OCI-M2 (cell line): ENCODE data around the gene LIN54.
"Not testable (repeated sequence)": the region's sequence is repeated elsewhere in the genome, so short reads cannot be mapped to it uniquely, and the experiment has no call there.

ENCODE experiments used
- DNase-seq: peaks from one replicate; lab custom pipeline; 2025; ENCODE audit not compliant: unreplicated experiment; lab: John Stamatoyannopoulos, UW

Gene LIN54

DNA sequence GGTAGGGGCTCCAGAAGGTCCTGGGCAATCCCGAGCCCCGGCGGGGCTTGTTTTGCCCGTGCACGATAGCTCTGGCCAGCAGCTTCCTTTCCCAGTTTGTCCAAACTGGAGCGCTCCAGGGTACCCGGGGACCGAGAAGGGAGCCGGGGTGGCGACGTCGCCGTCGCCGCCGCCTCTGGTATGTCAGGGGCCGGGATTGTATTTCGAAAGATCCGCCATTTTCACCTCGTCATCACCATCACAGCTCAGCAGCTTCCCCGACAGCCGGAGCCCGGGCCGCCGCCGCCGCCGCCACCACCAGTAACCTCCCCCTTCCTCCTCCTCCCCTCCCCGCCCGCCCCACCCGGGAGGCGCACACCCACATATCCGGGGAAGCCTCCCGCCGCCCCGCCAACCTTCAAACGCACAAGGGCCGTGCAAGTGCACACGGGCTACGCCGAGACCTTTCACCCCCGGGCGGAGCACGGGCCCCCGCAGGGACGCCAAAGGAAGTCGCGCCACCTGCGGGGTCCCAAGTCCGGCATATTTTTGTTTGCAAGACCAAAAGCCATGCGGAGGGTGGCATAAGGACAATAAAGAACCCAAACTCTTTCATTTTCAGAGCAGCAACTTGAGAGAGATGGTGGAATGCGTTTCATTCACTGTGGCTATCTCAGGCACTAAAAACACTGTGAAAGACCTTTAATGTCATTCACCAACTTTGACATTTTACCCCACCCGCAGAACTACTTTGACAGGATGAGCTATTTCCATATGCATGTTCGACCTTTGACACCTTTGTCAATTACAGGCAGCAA is at the start of gene LIN54:
Gene LIN54 (minus strand): TSS at position 302 of the 797 bp plus-strand sequence. CDS start 25,979 bp downstream, outside the sequence.
- no peak for DNase-seq

DNA sequence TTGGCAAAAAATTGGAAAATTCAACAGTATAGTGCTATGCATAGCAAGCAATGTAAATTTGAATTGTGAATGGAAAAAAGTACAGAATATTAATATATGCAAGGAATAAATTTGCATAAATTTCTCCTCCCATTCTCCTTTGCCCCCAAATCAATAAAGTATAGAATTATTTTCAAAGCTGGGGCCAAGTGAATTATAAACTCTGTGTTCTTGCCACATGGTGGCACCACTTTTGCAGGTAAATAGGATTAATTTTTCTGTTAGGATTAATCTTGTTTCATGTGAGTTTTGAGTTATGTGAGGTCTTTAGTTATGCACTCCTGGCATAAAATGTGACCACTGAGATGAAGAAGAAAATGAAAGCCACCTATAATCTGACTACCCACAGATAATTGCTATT is 44.3 kb upstream of the LIN54 start:
- DNase-seq, result no peak

DNA sequence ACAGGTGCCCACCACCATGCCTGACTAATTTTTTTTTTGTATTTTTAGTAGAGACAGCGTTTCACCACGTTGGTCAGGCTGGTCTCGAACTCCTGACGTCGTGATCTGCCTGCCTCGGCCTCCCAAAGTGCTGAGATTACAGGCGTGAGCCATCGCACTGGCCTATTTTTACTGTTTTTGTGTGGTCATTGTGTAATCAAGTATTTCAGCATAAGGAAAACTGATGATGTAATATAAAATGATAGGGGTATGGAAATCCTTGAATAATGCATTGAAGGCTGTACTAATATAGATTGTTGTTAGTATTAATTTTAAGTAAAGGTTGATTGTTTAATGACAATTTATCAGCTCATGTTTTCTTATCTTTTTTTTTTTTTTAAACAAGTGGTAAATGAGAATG is 38.2 kb upstream of the LIN54 start:
- DNase-seq, result not testable (repeated sequence)

DNA sequence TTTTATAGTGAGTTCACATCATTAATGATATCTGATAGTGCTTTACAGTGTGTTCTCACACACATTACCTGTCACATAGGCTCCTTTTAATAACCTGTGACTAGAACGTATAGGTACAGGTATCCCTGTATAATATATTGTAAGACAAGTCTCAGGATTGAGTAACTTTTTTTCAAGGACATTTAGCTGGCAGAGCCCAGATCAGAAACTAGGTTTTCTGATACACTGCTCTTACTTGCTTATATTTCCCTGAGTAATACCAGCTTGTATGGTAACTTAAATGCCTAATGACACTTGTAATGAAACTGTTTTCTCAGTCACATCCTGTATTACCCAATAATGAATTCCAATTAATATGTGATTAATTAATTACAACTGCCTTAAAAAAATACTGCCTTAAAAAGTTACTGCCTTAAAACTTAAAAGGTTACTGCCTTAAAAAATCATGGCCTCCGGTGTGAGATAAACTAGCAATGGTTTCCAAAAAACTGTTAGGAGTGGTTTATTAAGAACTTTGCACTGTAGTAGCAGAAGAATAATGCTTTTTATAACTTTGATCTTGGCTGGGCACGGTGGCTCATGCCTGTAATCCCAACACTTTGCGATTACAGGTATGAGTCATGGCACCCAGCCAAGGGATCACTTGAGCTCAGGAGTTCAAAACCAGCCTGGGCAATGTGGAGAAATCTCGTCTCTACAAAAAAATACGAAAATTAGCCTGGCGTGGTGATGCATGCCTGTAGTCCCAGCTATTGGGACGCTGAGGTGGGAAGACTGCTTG is 36.3 kb upstream of the LIN54 start:
- no peak for DNase-seq

DNA sequence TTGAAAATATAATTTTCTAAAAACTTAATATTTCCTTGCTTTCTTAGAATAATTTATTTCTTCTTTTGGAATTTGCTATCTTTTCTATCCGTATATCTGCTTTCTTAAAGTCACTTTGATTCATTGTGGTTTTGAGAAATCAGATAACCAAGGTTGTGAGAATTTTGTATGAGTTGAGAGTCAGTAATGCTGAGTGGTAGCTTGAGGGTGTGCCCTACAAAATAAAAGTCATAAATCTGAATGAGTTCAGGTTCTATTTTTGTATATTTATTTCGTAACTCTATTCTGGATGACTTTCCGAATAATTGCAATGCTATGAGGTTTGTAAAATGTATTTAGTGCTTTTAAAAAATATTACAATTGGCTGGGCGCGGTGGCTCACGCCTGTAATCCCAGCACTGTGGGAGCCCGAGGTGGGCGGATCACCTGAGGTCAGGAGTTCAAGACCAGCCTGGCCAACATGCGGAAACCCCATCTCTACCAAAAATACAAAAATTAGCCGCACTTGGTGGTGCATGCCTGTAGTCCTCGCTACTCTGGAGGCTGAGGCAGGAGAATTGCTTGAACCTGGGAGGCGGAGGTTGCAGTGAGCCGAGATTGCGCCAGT is 33.3 kb upstream of the LIN54 start:
- no peak for DNase-seq

DNA sequence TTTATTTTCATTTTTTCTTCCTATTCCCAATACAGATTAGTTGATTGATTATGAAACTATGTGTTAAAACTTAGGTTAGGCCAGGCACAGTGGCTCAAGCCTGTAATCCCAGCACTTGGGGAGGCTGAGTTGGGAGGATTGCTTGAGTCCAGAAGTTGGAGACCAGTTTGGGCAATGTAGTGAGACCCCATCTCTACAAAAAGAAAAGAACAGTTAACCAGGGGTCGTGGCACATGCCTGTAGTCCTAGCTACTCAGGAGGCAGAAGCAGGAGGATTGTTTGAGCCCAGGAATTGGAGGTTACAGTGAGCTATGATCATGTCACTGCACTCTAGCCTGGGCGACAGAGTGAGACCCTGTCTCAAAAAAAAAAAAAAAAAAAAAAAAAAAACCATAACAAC is 32.5 kb upstream of the LIN54 start:
- not testable (repeated sequence) for DNase-seq

DNA sequence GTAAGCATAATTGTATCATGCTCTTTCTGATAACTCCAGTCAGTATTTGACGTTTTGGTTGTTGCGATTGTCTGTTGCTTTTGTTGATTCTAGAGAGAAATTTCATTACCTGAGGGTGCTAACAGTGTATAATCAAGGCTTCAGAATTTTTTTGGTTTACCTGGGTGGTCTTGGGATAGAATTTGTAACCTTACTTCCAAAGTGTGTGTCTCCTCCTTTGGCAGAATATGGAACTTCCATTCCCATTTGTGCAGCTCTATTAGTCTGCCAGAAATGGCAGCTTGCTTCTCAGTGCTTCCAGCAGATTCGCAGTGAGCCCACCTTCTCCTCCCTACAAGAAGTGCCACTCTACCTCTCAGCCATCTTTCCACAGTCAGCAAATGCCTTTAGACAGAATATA is 29.6 kb upstream of the LIN54 start:
- no peak for DNase-seq

DNA sequence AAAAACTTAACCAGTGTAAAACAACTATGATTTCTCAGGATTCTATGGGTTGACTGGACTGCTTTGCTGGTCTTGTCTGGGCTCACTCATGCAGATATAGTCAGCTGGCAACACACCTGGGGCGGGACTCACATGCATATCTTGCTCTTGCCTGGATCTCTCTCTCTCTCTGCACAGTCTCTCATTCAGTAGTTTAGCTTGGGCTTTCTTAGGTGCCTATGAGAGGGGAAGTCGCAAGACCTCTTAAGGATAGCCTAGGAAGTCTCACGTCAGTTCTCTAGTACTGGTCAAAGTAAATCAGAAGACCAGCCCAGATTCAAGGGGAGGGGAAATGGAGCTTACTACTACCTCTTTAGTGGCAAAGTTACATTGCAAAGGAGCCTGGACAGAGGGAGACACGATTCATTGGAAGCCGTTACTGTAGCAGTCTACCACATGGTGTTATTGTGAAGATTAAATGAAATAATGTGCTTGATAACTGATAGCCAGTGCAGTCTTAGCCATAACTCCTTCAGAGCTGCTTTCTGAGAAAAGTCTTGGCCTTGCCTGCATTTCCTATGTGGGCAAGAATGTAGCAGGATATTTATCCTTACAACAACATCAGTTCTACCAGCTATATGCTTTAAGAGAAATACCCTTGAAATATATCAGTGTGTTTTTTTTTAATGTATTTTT is 26.5 kb upstream of the LIN54 start:
- DNase-seq, result no peak

DNA sequence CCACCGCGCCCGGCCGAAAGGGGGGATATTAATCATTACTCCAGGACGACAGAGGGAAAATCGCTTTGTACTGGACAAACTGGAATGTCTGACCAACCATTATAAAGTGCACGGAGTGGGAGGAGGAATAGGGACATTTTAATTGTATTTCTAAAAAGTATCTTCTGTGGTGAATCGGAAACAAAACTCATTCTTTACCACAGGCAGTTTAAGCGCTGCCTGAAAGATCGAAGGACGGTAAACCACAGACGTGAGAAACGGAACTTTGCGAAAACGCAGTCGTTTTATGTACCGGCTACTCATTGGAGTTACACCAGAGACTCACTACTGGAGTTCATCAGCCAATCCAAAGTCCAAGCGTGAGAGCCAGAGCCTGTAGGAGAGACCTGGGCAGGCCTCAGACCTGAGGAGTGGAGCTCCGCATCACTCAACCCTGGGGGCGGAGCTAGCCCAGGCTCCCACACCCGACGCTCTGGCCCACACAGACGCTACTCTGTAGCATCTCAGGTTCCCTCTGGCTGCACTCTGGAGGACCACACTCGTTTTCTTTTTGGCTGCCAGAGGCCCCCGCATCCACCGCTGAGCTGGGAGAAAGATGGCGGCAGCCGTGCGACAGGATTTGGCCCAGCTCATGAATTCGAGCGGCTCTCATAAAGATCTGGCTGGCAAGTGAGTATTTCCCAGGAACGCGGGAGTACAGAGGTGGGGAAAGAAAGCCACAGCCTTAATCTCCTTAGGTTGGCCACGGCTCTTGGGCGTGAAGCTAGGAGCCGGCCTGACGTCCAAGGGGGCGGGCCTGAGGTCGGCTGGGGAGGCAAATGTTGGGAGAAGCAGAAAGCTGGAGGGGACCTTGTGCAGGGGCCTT is 24.2 kb upstream of the LIN54 start, which contains the start of gene COPS4:
Gene COPS4 (plus strand): TSS at position 554 of the 865 bp plus-strand sequence. CDS start 42 bp downstream, at position 596.
- peak; percentile 93 for DNase-seq

DNA sequence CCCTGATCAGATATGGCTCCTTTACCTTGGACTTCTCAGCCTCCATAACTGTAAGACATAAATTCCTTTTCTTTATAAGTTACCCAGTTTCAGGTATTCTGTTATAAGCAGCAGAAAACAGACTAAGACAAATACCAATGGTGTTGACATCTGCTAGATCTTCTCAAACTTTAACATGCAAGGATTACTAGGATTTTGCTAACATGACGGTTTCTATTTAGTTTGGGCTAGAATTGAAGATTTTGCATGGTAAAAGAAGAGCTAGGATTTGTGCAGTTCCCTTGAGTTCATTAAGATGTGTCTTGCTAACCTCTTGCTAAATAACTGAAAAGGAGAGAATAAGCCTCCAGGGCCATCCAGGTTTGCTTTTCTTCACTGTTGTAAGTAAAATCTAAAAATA is 19.1 kb upstream of the LIN54 start:
- DNase-seq, result no peak

DNA sequence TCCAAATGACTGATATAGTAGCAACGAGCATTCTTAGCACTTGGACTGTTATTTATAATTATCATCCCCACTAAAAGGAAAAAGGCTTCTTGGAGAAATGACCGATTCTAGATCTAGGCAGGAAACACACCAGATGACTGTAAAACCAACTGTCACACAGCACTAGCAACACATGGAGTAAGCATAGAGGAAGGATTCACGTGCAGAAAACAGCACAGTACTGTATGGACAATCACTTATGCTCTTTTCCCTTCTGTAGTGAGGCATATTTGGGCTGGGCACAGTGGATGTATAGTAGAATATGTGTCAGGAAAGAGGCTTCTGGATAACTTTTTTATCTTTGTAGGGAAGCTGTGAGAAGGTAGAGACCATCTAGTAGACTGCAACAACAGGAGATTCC is 18.4 kb upstream of the LIN54 start:
- no peak for DNase-seq

DNA sequence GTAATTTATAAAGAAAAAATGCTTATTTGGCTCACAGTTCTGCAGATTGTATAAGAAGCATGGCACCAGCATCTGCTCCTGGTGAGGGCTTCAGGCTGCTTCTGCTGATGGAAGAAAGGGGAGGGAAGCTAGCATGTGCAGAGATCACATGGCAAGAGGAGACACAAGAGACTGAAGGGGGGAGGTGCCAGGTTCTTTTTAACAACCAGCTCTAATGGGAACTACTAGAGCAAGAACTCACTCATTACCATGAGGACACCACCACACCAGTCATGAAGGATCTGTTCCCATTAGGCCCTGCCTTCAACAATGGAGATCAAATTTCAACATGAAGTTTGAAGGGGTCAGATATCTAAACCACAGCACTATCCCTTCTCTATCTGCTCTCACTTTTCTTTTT is 14.9 kb upstream of the LIN54 start:
- DNase-seq, result peak; percentile 57

DNA sequence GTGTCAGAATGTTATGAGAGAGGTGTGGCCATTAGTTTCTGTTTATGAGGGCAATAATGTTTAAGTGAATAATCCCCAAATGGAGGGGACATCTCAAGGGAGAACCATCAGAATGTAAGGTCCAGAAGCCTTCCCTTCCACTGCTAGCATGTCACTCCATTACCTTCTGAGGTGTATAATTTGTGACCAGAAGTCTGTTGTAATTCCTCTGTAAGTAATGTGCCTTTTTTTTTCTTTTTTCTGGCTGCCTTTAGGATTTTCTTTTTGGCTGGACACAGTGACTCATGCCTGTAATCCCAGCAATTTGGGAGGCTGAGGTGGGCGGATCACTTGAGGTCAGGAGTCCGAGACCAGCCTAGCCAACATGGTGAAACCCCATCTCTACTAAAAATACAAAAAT is 13.6 kb upstream of the LIN54 start:
- DNase-seq, result no peak

DNA sequence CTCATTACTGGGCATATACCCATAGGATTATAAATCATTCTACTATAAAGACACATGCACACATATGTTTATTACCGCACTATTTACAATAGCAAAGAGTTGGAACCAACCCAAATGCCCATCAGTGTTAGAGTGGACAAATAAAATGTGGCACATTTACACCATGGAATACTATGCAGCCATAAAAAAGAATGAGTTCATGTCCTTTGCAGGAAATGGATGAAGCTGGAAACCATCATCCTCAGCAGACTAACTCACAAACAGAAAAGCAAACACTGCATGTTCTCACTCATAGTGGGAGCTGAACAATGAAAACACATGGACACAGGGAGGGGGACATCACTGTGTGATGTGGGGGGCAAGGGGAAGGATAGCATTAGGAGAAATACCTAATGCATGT is 13.0 kb upstream of the LIN54 start:
- not testable (repeated sequence) for DNase-seq

DNA sequence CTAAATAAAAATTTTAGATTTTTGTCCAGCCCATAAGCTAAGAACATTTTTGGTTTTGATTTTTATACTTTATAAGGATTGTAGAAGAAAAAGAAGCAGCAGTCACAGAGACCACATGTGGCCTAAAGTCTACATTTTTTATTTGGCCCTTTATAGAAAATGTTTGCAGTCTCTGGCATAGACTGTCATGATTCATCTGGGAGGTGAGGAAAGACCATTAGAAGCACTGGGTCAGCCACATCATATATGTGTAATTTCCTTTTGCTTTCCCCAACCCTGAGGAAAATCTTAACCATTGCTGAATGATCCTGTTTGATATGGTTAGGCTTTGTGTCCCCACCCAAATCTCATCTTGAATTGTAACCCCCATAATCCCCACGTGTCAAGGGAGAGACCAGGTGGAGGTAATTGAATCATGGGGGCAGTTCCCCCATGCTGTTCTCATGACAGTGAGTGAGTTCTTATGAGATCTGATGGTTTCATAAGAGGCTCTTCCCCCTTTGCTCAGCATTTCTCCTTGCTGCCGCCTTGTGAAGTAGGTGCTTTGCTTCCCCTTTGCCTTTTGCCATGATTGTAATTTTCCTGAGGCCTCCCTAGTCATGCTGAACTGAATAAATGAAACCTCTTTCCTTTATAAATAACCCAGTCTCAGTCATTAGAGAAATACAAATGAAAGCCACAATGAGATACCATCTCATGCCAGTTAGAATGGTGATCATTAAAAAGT is 12.3 kb upstream of the LIN54 start:
- no peak for DNase-seq

DNA sequence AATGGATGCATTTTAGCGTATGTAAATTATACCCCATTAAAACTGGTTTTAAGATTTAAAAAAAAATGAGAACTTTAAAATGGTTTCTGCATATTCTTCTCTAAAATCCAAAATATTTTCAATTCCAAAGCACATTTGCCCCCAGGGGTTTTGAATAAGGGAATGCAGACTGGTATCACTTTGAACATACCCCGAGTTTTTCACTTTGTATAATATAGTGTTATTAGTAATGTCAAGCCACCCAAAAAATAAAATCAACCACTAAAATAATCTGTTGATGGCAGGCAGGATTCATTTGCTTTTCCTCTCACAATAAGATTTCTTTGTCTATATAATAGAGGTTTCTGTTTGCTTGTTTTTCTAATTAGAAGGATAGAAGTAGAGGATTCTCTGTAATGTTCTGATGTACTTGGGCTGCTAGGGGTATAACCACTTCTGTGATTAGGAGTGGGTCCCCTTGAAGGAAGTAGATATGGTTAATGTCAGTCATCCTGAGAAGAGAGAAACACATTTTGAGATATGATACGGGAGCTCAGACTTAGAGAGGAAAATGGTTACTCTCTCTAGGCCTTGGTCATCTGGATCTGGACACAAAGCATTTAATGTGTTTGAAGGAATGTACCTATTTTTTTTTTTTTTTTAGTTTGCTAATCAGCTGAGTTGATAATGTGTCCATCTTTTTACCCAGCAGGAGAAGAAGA is 9.3 kb upstream of the LIN54 start:
- no peak for DNase-seq

DNA sequence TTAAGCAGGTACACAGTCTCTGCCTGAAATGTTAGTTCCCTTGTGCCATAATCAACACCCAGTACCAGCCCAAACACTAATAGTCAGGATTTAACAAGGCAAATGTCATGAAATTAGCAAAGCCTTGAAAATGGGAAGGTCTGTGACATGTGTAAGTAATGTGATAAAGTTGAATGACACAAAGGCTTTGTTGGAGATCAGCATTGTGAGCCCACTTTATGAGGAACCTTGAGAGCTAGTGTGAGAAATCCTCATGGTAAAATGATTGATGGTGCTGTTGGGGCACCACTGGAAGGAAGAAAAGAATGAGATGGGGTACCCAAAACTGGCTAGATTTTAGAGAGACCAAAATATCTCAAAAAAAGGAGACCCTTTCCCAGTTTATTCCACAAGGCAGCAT is 3.3 kb upstream of the LIN54 start:
- no peak for DNase-seq

DNA sequence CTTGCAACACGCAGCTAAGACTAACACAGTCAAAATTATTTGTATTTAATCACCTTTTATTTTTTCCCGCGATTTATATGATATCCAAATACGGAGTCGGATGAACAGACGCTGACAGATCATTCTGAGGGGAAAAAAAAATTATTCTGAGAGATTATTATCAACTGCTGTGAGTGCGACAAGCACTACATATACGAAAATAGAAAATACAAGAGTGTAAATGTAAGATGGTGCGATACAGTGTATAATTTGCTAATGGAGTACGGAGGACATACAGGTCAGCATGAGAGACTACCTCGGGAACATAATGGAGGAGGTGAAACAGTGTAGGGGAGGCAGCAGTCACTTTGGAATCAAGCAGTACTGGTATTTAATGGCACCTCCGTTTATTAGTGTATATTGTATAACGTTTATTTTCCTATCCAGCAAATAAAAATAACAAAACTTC is 2.8 kb upstream of the LIN54 start:
- DNase-seq, result no peak
